HG02759 (cell line): Measurements from ENCODE around the gene WT1.
A peak's percentile ranks its signal among the peaks of the same experiment; 100 is the strongest.

Experiments used
- ATAC-seq: cut with Tn5 transposase; IDR thresholded peaks from one replicate; pipeline ENCODE4 v1.9.1; 2021; ENCODE audit warnings: mild to moderate bottlenecking, moderate library complexity; ENCODE audit not compliant: unreplicated experiment

The WT1 gene

GRCh38 chr11:32425761-32426160 lies 9.6 kb downstream of the WT1 start:
- ATAC-seq, result no peak

- no peak for ATAC-seq
Observed at GRCh38 chr11:32422545-32422944, 12.8 kb downstream of the WT1 start.

GRCh38 chr11:32421992-32422391 lies 13.3 kb downstream of the WT1 start:
- no peak for ATAC-seq

GRCh38 chr11:32420937-32421901 lies 14.1 kb downstream of the WT1 start:
- ATAC-seq, result peak; percentile 94

- no peak for ATAC-seq
Observed at GRCh38 chr11:32420139-32420538, 15.2 kb downstream of the WT1 start.

- no peak for ATAC-seq
Observed at GRCh38 chr11:32418836-32419235, 16.5 kb downstream of the WT1 start.

GRCh38 chr11:32417806-32418205 lies 17.5 kb downstream of the WT1 start:
- no peak for ATAC-seq

GRCh38 chr11:32416301-32416700 lies 19.0 kb downstream of the WT1 start:
- no peak for ATAC-seq

GRCh38 chr11:32414925-32415324 lies 20.4 kb downstream of the WT1 start:
- no peak for ATAC-seq

GRCh38 chr11:32411942-32412615 lies 23.3 kb downstream of the WT1 start:
- ATAC-seq, result no peak

GRCh38 chr11:32405592-32405991 lies 29.7 kb downstream of the WT1 start:
- ATAC-seq, result no peak

- no peak for ATAC-seq
Observed at GRCh38 chr11:32402836-32403235, 32.5 kb downstream of the WT1 start.

- ATAC-seq, result no peak
Observed at GRCh38 chr11:32400670-32401369, 34.5 kb downstream of the WT1 start.

GRCh38 chr11:32400196-32400595 lies 35.1 kb downstream of the WT1 start:
- no peak for ATAC-seq

GRCh38 chr11:32396991-32397390 lies 38.3 kb downstream of the WT1 start:
- ATAC-seq, result no peak

- peak; percentile 68 for ATAC-seq
Observed at GRCh38 chr11:32396331-32396730, 39.0 kb downstream of the WT1 start.

GRCh38 chr11:32395127-32395526 lies 40.2 kb downstream of the WT1 start:
- no peak for ATAC-seq

- ATAC-seq, result no peak
Observed at GRCh38 chr11:32392840-32393239, 42.5 kb downstream of the WT1 start.

- no peak for ATAC-seq
Observed at GRCh38 chr11:32391956-32392553, 43.3 kb downstream of the WT1 start.

GRCh38 chr11:32391479-32391878 lies 43.9 kb downstream of the WT1 start:
- no peak for ATAC-seq

GRCh38 chr11:32390712-32391111 lies 44.6 kb downstream of the WT1 start:
- no peak for ATAC-seq
